A549 (cell line): ENCODE results near the gene MAST2.

Experiments used
- CHD2 ChIP-seq: fragments of 150-350 bp; IDR thresholded peaks from 2 replicates; pipeline ENCODE4 v1.6.1; 2014; ENCODE audit warnings: low read length; ENCODE audit not compliant: partially characterized antibody
- CTCF ChIP-seq: fragments of >200 bp; sonication (Bioruptor Twin); formaldehyde crosslinking; IDR thresholded peaks from 3 replicates; pipeline ENCODE4 v1.5.1; 2016

GRCh38 chr1:45973121-45973520, 169.7 kb downstream of the MAST2 start:
- TF ChIP-seq CTCF = no peak
- no peak for TF ChIP-seq CHD2
